Tibial nerve (tissue), 4 donors: ENCODE data around the gene RASGRP2. TPM values are rescaled to one million over a fixed set of nuclear protein-coding genes. Genes with fewer than 3 reads are reported as not detected.
"Not testable (repeated sequence)": the region's sequence is repeated elsewhere in the genome, so short reads cannot be mapped to it uniquely, and the experiment has no call there.

Experiments used
- DNase-seq, 2 donors: peaks; one replicate each; pipeline ENCODE4 v3.0.0-alpha.2; 2019; ENCODE audit warnings: low spot score in 2 of 2
- H3K27ac ChIP-seq, 4 donors: fragments of 200-600 bp; sonication (generic) in 3 of 4; one replicate each; pipeline ENCODE4 v1.5.1; 2017 to 2019; ENCODE audit warnings: mild to moderate bottlenecking in 1 of 4
- H3K27me3 ChIP-seq, 2 donors: fragments of 200-600 bp; sonication (generic) in 1 of 2; one replicate each; pipeline versions ENCODE4 v1.5.1 to v1.6.0; 2017 to 2019
- H3K36me3 ChIP-seq, 3 donors: fragments of 200-600 bp; sonication (generic); one replicate each; pipeline ENCODE4 v1.5.1; 2018 to 2019
- H3K4me1 ChIP-seq, 4 donors: fragments of 200-600 bp; sonication (generic) in 3 of 4; one replicate each; pipeline ENCODE4 v1.5.1; 2017 to 2019
- H3K4me3 ChIP-seq, 4 donors: fragments of 200-600 bp; sonication (generic) in 3 of 4; one replicate each; pipeline ENCODE4 v1.5.1; 2017 to 2019; ENCODE audit warnings: mild to moderate bottlenecking in 1 of 4, moderate library complexity in 1 of 4
- H3K9me3 ChIP-seq, 4 donors: fragments of 200-600 bp; sonication (generic) in 3 of 4; one replicate each; pipeline ENCODE4 v1.5.1; 2017 to 2019
- EP300 ChIP-seq, 2 donors: sonication (generic); formaldehyde crosslinking; IDR thresholded peaks; one replicate each; pipeline ENCODE4 v1.6.1; 2017; ENCODE audit warnings: antibody characterized with exemption in 2 of 2, mild to moderate bottlenecking in 1 of 2
- POLR2A ChIP-seq, 2 donors: fragments of 450-650 bp; IDR thresholded peaks; one replicate each; pipeline ENCODE4 v1.6.1; 2017; ENCODE audit warnings: antibody characterized with exemption in 2 of 2, mild to moderate bottlenecking in 2 of 2, moderate library complexity in 2 of 2
- WGBS, 2 donors: methylation state at CpG; one replicate each; pipeline ENCODE4 v1.1.5; 2018; 5-methylcytosine and 5-hydroxymethylcytosine counted together
- total RNA-seq, 4 donors: library from RNA; depleted of rRNA; stranded (reverse); fragments of >200 nt; gene quantifications; one replicate each; pipeline ENCODE4 v1.1.0, GENCODE V29; 2016
- TF ChIP-seq, protein P1 (sequence below), 5 experiments: fragments of 200-600 bp in 3 of 5; fragments of 450-650 bp in 2 of 5; sonication (generic) in 3 of 5; IDR thresholded peaks; one replicate each; pipeline ENCODE4 v1.5.1; 2016 to 2019; ENCODE audit warnings: antibody characterized with exemption in 5 of 5, mild to moderate bottlenecking in 3 of 5, moderate library complexity in 2 of 5

The RASGRP2 gene
- total RNA-seq, 4 donors from 2014 or later = 35.4 to 87.0 (median 59.0) TPM

DNA sequence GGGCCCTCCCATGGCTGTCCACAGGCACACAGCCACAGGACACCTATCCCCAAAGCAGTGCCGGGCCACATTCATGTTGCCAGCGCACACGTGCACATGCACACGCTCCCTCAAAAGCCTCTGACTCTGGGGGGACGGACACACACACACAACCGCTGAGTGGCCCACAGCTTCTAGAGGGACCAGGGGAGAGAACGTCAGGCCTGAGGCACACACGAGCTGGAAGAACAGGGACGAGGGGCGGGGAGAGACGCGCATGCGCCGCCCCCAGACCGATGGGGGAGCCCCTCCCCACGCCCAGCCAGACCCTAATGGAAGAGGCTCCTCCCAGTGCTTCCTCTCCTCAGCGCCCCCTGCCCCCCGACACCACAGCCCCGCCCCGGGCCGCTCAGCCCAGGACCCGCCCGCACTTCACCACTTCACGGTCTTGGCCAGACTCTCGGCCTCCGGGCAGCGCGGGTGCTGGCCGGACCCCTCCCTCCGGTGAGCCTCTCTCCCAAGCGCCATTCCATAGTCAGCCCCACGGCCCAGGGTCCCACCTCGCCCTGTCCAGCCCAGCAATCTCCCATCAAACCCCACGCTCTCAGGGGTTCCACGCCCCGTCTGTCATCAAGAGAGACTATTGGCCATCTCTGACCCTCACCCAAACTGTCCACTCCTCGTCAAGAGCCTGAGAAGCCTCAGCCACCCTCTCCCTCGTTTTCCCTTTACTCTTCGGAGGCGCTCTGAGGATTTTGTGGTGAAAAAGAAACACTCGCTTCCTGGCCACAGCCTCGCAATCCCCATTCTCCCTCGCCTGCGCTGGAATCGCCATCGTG is 32.6 kb downstream of the RASGRP2 start:
- Histone ChIP-seq H3K9me3 (no peaks in the 10 kb centered on the region), H3K27me3 (peaks cover 0 to 92% of the 10 kb centered on the region in 2 donors), H3K4me3 (no peak overlapping the region), H3K36me3 (no peaks in the 10 kb centered on the region), H3K27ac (no peak overlapping the region), H3K4me1 (peaks cover 0 to 28% (median 2%) of the 10 kb centered on the region in 4 donors)
- WGBS, 2 donors = 15 to 22% methylated on average over 26 to 43 of the region's 46 CpGs
- no peak for DNase-seq
- TF ChIP-seq, protein P1, sequence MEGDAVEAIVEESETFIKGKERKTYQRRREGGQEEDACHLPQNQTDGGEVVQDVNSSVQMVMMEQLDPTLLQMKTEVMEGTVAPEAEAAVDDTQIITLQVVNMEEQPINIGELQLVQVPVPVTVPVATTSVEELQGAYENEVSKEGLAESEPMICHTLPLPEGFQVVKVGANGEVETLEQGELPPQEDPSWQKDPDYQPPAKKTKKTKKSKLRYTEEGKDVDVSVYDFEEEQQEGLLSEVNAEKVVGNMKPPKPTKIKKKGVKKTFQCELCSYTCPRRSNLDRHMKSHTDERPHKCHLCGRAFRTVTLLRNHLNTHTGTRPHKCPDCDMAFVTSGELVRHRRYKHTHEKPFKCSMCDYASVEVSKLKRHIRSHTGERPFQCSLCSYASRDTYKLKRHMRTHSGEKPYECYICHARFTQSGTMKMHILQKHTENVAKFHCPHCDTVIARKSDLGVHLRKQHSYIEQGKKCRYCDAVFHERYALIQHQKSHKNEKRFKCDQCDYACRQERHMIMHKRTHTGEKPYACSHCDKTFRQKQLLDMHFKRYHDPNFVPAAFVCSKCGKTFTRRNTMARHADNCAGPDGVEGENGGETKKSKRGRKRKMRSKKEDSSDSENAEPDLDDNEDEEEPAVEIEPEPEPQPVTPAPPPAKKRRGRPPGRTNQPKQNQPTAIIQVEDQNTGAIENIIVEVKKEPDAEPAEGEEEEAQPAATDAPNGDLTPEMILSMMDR (IDR thresholded peaks at IDR 0.05) = no peak
- TF ChIP-seq EP300 (IDR thresholded peaks at IDR 0.05) (no peak), POLR2A (IDR thresholded peaks at IDR 0.05) (no peak)

DNA sequence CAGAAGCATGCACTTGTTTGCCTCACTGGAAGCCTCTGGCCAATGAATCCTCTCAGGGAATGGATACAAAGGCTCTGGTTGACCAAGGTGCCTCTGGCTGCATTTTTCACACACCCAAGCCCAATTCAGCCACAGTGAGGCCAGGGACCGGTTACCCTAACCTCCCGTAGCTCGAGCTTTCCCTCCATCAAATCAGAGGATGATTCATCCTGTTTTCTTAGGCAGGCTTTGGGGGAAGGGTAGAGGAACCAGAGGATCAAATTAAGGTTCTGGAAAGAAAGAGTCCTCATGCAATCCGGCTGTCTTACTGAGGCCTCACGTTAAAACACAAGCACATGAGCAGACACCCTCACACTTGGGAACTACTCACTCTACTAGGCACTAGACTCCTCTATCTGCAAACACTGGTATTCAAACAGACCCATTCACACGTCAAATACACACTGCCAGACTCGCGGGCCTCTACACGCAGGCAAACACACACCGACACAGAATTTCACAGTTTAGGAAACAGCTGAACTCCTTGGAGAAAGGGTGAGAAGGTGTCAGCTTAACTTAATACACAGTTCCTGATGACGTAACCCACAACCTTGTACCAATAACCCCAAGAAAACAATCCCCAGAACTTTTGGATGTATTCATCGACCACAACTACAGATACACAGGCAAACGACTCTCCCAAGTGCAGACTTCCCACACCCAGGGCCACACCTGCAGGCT is 33.4 kb downstream of the RASGRP2 start:
- no peaks in the 10 kb centered on the region for H3K9me3 ChIP-seq
- DNase-seq = no peak
- H3K4me3 ChIP-seq = no peak overlapping the region
- no peak overlapping the region for H3K27ac ChIP-seq
- peaks cover 0 to 89% of the 10 kb centered on the region in 2 donors for H3K27me3 ChIP-seq
- peaks cover 0 to 28% (median 2%) of the 10 kb centered on the region in 4 donors for H3K4me1 ChIP-seq
- TF ChIP-seq POLR2A (IDR thresholded peaks at IDR 0.05) (no peak), EP300 (IDR thresholded peaks at IDR 0.05) (no peak)
- TF ChIP-seq, protein P1 (IDR thresholded peaks at IDR 0.05) = no peak
- no peaks in the 10 kb centered on the region for H3K36me3 ChIP-seq
- 43% methylated on average over 13 of the region's 13 CpGs for WGBS, 2 donors

- H3K9me3 ChIP-seq = no peaks in the 10 kb centered on the region
- 27 to 47% methylated on average over 2 of the region's 2 CpGs for WGBS, 2 donors
- peaks cover 0 to 82% of the 10 kb centered on the region in 2 donors for H3K27me3 ChIP-seq
- H3K4me1 ChIP-seq = no peaks in the 10 kb centered on the region
- H3K4me3 ChIP-seq = no peak overlapping the region
- no peak overlapping the region for H3K27ac ChIP-seq
- no peak for DNase-seq
- no peaks in the 10 kb centered on the region for H3K36me3 ChIP-seq
- TF ChIP-seq POLR2A (IDR thresholded peaks at IDR 0.05) (no peak), EP300 (IDR thresholded peaks at IDR 0.05) (no peak)
- TF ChIP-seq, protein P1 (IDR thresholded peaks at IDR 0.05) = no peak
Measured at GRCh38 chr11:64705501-64705900, 38.4 kb downstream of the RASGRP2 start.

DNA sequence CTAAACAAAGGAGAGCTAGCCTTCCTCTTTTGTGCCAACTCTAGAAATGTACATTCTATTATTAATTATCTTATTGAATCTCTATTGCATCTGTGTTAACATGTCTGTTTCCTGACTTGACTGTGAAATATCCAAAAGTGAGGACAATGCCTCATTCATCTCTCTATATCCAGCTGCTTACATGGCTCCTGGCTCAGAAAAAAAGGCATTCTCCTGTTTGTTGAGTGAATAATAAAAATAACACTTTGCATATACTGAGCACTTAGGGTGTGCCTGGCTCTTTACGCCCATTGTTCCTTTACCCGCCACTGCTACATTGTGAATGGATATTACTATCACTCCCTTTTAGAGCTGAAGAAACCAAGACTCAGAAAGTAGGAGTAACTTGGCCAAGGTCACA is 40.9 kb downstream of the RASGRP2 start:
- no peaks in the 10 kb centered on the region for H3K4me1 ChIP-seq
- H3K4me3 ChIP-seq = no peak overlapping the region
- H3K27me3 ChIP-seq = peaks cover 0 to 57% of the 10 kb centered on the region in 2 donors
- H3K27ac ChIP-seq = no peak overlapping the region
- TF ChIP-seq, protein P1 (IDR thresholded peaks at IDR 0.05) = no peak
- TF ChIP-seq POLR2A (IDR thresholded peaks at IDR 0.05) (no peak), EP300 (IDR thresholded peaks at IDR 0.05) (no peak)
- 78 to 81% methylated on average over 2 of the region's 2 CpGs for WGBS, 2 donors
- no peaks in the 10 kb centered on the region for H3K36me3 ChIP-seq
- H3K9me3 ChIP-seq = no peaks in the 10 kb centered on the region
- no peak for DNase-seq

GRCh38 chr11:64701956-64702355 is 42.0 kb downstream of the RASGRP2 start:
- H3K4me1 ChIP-seq, H3K4me3 ChIP-seq, H3K9me3 ChIP-seq, DNase-seq, H3K36me3 ChIP-seq, H3K27ac ChIP-seq: not testable (repeated sequence)
- peaks cover 0 to 46% of the 10 kb centered on the region in 2 donors for H3K27me3 ChIP-seq
- 83 to 98% methylated on average over 6 to 8 of the region's 29 CpGs for WGBS, 2 donors
